Measurements from ENCODE around the gene SH3GLB2.

DNA sequence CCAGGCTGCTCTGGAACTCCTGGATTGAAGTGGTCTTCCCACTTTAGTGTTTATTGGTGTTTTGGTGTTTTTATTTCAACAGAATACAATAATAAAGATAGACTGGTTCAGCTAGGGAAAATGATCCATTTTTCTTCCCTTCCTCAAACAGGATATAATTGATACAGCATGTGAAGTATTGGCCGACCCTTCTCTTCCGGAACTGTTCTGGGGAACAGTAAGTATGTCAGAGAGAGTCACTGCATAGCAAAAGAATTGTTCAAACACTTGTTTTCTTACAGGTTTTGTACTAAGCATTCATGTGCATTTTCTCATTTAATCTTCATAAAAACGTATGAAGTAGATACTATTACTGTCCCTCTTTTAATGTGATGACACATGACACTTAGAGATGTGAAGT is 49.0 kb downstream of the SH3GLB2 start:
- TF ChIP-seq, protein P1, sequence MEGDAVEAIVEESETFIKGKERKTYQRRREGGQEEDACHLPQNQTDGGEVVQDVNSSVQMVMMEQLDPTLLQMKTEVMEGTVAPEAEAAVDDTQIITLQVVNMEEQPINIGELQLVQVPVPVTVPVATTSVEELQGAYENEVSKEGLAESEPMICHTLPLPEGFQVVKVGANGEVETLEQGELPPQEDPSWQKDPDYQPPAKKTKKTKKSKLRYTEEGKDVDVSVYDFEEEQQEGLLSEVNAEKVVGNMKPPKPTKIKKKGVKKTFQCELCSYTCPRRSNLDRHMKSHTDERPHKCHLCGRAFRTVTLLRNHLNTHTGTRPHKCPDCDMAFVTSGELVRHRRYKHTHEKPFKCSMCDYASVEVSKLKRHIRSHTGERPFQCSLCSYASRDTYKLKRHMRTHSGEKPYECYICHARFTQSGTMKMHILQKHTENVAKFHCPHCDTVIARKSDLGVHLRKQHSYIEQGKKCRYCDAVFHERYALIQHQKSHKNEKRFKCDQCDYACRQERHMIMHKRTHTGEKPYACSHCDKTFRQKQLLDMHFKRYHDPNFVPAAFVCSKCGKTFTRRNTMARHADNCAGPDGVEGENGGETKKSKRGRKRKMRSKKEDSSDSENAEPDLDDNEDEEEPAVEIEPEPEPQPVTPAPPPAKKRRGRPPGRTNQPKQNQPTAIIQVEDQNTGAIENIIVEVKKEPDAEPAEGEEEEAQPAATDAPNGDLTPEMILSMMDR (IDR thresholded peaks at IDR 0.05) = no peak
- TF ChIP-seq POLR2A (IDR thresholded peaks at IDR 0.05) = no peak
